Measurements from ENCODE around the gene CBLIF. TPM values are rescaled to one million over a fixed set of nuclear protein-coding genes. Genes with fewer than 3 reads are reported as not detected.

The CBLIF gene
- total and polyA plus RNA-seq, 2 of the 8 experiments (the other 6 are each of a cell fraction or from before 2014, with no cell fraction given), result not detected

DNA sequence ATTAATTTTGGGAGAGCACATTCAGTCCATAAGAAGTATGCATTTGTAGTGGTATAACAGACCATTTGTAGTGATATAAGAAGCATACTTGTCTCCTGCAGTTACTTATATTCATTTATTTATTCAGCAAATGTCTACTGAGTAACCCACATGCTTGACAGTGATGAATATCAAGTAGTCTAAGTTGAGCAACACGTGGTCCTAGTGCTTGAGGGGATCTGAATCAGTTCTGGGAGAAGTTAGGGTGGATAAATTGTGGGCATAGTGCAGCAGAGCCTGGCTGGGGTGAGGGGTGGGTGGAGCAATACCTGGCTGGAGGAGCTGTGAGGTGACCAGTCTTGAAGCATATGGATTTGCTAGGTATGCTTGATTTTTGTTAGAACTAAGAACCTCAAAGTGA lies 65.8 kb downstream of the CBLIF start (continued):
- no peak for TF ChIP-seq HDAC2 (IDR thresholded peaks at IDR 0.05; ENCODE audit: borderline replicate concordance in 1 of 2, low read depth in 2 of 2, low read length in 2 of 2)
- no peak for TF ChIP-seq ASH2L (IDR thresholded peaks at IDR 0.05; ENCODE audit: low read length)

Other genes with a start within 250 kb of the CBLIF start
- gene OSBP, start 229.7 kb downstream of the CBLIF start, total RNA-seq (2021; fragmentation: NEBNext Ultra II Directional; extraction: Animal tissue kit (Norgen Biotek cat#: 25700)), result 41.2 and 43.1 TPM in 2 replicates
- gene OSBP, start 229.7 kb downstream of the CBLIF start, polyA plus RNA-seq (2011; rRNA removed), result 10.8 and 13.2 TPM in 2 replicates
- 33.4 and 33.9 TPM in 2 replicates for gene PATL1, start 176.5 kb downstream of the CBLIF start, total RNA-seq (2021; fragmentation: NEBNext Ultra II Directional; extraction: Animal tissue kit (Norgen Biotek cat#: 25700))
- 23.1 and 30.4 TPM in 2 replicates for gene PATL1, start 176.5 kb downstream of the CBLIF start, polyA plus RNA-seq (2011; rRNA removed)
- not detected in 2 replicates for gene OR10V1, start 131.7 kb downstream of the CBLIF start, total RNA-seq (2021; fragmentation: NEBNext Ultra II Directional; extraction: Animal tissue kit (Norgen Biotek cat#: 25700))
- not detected in 2 replicates for gene OR10V1, start 131.7 kb downstream of the CBLIF start, polyA plus RNA-seq (2011; rRNA removed)
- gene STX3, start 90.1 kb downstream of the CBLIF start, total RNA-seq (2021; fragmentation: NEBNext Ultra II Directional; extraction: Animal tissue kit (Norgen Biotek cat#: 25700)), result 56.1 and 56.2 TPM in 2 replicates
- 43.0 and 50.5 TPM in 2 replicates for gene STX3, start 90.1 kb downstream of the CBLIF start, polyA plus RNA-seq (2011; rRNA removed)
- 76.8 and 79.8 TPM in 2 replicates for gene MRPL16, start 34.7 kb downstream of the CBLIF start, total RNA-seq (2021; fragmentation: NEBNext Ultra II Directional; extraction: Animal tissue kit (Norgen Biotek cat#: 25700))
- gene MRPL16, start 34.7 kb downstream of the CBLIF start, polyA plus RNA-seq (2011; rRNA removed), result 69.2 and 72.3 TPM in 2 replicates
- gene TCN1, start 21.0 kb upstream of the CBLIF start, total RNA-seq (2021; fragmentation: NEBNext Ultra II Directional; extraction: Animal tissue kit (Norgen Biotek cat#: 25700)), result not detected in 2 replicates
- gene TCN1, start 21.0 kb upstream of the CBLIF start, polyA plus RNA-seq (2011; rRNA removed), result not detected in 2 replicates
- gene OOSP3, start 33.3 kb upstream of the CBLIF start, total RNA-seq (2021; fragmentation: NEBNext Ultra II Directional; extraction: Animal tissue kit (Norgen Biotek cat#: 25700)), result not detected in 2 replicates
- not detected in 2 replicates for gene OOSP3, start 33.3 kb upstream of the CBLIF start, polyA plus RNA-seq (2011; rRNA removed)
- gene OOSP1, start 92.9 kb upstream of the CBLIF start, total RNA-seq (2021; fragmentation: NEBNext Ultra II Directional; extraction: Animal tissue kit (Norgen Biotek cat#: 25700)), result not detected in 2 replicates
- gene OOSP1, start 92.9 kb upstream of the CBLIF start, polyA plus RNA-seq (2011; rRNA removed), result not detected in 2 replicates
- gene OOSP4A, start 118.5 kb upstream of the CBLIF start, total RNA-seq (2021; fragmentation: NEBNext Ultra II Directional; extraction: Animal tissue kit (Norgen Biotek cat#: 25700)), result not detected in 2 replicates
- gene OOSP4A, start 118.5 kb upstream of the CBLIF start, polyA plus RNA-seq (2011; rRNA removed), result not detected in 2 replicates
- not detected in 2 replicates for gene OOSP4B, start 171.7 kb upstream of the CBLIF start, total RNA-seq (2021; fragmentation: NEBNext Ultra II Directional; extraction: Animal tissue kit (Norgen Biotek cat#: 25700))
- gene OOSP4B, start 171.7 kb upstream of the CBLIF start, polyA plus RNA-seq (2011; rRNA removed), result not detected in 2 replicates
- gene OOSP2, start 194.9 kb upstream of the CBLIF start, total RNA-seq (2021; fragmentation: NEBNext Ultra II Directional; extraction: Animal tissue kit (Norgen Biotek cat#: 25700)), result not detected in 2 replicates
- not detected in 2 replicates for gene OOSP2, start 194.9 kb upstream of the CBLIF start, polyA plus RNA-seq (2011; rRNA removed)
- gene MS4A3, start 211.2 kb upstream of the CBLIF start, total RNA-seq (2021; fragmentation: NEBNext Ultra II Directional; extraction: Animal tissue kit (Norgen Biotek cat#: 25700)), result not detected in 2 replicates
- gene MS4A3, start 211.2 kb upstream of the CBLIF start, polyA plus RNA-seq (2011; rRNA removed), result not detected in 2 replicates
- gene MS4A2, start 243.2 kb upstream of the CBLIF start, total RNA-seq (2021; fragmentation: NEBNext Ultra II Directional; extraction: Animal tissue kit (Norgen Biotek cat#: 25700)), result not detected in 2 replicates
- not detected in 2 replicates for gene MS4A2, start 243.2 kb upstream of the CBLIF start, polyA plus RNA-seq (2011; rRNA removed)

Data from H1 (cell line).